Measurements from ENCODE around the gene MRPL21.

DNA sequence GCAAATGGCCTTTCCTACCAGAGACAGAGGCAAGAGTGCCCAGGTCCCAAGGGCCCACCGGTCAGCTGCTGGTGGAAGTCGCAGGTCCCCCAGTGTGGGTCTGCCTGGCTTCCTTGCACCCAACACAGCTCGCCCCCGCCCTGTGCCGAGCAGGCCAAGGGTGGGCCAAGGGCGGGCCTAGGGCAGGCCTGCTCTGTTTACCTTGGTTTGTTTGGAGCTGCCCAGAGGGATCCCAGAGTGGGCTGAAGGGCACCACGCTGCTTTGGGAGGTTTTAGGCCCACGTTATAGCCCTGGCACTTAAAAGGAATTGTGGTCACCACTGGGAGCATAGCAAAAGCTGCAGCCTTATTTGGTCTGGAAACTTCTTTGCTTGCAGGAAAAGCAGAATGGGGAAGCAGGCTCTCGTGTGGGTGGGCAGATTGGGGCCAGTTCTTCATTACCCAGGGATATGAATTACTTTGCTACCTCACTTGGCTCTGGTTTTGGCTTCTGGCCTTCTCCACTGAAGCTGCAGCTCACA, 39.2 kb upstream of the MRPL21 start:
- TF ChIP-seq RBBP5 (IDR thresholded peaks at IDR 0.05; ENCODE audit: borderline replicate concordance, low read depth, low read length) = no peak
- no peak for TF ChIP-seq TEAD4 (IDR thresholded peaks at IDR 0.05; ENCODE audit: low read depth, low read length)
- no peak for TF ChIP-seq EZH2 (IDR thresholded peaks at IDR 0.05; ENCODE audit: low read depth, low read length, severe bottlenecking)
- TF ChIP-seq SUZ12 (IDR thresholded peaks at IDR 0.05; ENCODE audit: low read length) = no peak
- TF ChIP-seq, protein P1, sequence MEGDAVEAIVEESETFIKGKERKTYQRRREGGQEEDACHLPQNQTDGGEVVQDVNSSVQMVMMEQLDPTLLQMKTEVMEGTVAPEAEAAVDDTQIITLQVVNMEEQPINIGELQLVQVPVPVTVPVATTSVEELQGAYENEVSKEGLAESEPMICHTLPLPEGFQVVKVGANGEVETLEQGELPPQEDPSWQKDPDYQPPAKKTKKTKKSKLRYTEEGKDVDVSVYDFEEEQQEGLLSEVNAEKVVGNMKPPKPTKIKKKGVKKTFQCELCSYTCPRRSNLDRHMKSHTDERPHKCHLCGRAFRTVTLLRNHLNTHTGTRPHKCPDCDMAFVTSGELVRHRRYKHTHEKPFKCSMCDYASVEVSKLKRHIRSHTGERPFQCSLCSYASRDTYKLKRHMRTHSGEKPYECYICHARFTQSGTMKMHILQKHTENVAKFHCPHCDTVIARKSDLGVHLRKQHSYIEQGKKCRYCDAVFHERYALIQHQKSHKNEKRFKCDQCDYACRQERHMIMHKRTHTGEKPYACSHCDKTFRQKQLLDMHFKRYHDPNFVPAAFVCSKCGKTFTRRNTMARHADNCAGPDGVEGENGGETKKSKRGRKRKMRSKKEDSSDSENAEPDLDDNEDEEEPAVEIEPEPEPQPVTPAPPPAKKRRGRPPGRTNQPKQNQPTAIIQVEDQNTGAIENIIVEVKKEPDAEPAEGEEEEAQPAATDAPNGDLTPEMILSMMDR (IDR thresholded peaks at IDR 0.05; ENCODE audit: control extremely low read depth in 1 of 3, insufficient read depth in 1 of 3, low read depth in 1 of 3, low read length in 3 of 3) = no peak
- no peak for TF ChIP-seq NRF1 (IDR thresholded peaks at IDR 0.05; ENCODE audit: low read depth, low read length)
- TF ChIP-seq EP300 (IDR thresholded peaks at IDR 0.05; ENCODE audit: borderline replicate concordance in 1 of 2, low read depth in 2 of 2, low read length in 2 of 2) = no peak
- no peak for TF ChIP-seq CBX8 (IDR thresholded peaks at IDR 0.05; ENCODE audit: borderline replicate concordance, low read depth, low read length)
